PFSK-1 (cell line): ENCODE data around the gene TOMM34.

Experiments used
- FOXP2 ChIP-seq: optimal IDR thresholded peaks from 2 replicates; pipeline ENCODE3; 2011; ENCODE audit warnings: borderline replicate concordance, control low read depth, inconsistent platforms; ENCODE audit not compliant: insufficient read depth; ENCODE audit errors: extremely low read length, extremely low read depth
- POLR2AphosphoS5 ChIP-seq: IDR thresholded peaks from 2 replicates; pipeline ENCODE4 v1.6.1; 2012; ENCODE audit warnings: low read depth, mild to moderate bottlenecking, control low read depth, low read length, moderate library complexity
- SIN3A ChIP-seq: IDR thresholded peaks from 2 replicates; pipeline ENCODE4 v1.6.1; 2012; ENCODE audit warnings: mild to moderate bottlenecking, low read length, moderate library complexity, borderline replicate concordance; ENCODE audit not compliant: insufficient read depth
- TAF1 ChIP-seq: IDR thresholded peaks from 2 replicates; pipeline ENCODE4 v1.6.1; 2012; ENCODE audit warnings: low read length, control low read depth, borderline replicate concordance; ENCODE audit not compliant: insufficient read depth
- TF ChIP-seq, protein P1 (sequence below), 2 experiments: IDR thresholded peaks; 2 replicates each; pipeline versions ENCODE4 v1.6.1 to v1.8.0; 2011 to 2012; ENCODE audit warnings: low read depth in 2 of 2, low read length in 2 of 2, control low read depth in 1 of 2, inconsistent platforms in 1 of 2, mild to moderate bottlenecking in 1 of 2, moderate library complexity in 1 of 2; ENCODE audit not compliant: insufficient read depth in 1 of 2

Gene TOMM34

GRCh38 chr20:44900231-44900854 lies 59.9 kb downstream of the TOMM34 start:
- TF ChIP-seq TAF1: no peak

- TF ChIP-seq TAF1: no peak
- no peak for TF ChIP-seq POLR2AphosphoS5
- TF ChIP-seq FOXP2: no peak
- no peak for TF ChIP-seq SIN3A
- TF ChIP-seq, protein P1, sequence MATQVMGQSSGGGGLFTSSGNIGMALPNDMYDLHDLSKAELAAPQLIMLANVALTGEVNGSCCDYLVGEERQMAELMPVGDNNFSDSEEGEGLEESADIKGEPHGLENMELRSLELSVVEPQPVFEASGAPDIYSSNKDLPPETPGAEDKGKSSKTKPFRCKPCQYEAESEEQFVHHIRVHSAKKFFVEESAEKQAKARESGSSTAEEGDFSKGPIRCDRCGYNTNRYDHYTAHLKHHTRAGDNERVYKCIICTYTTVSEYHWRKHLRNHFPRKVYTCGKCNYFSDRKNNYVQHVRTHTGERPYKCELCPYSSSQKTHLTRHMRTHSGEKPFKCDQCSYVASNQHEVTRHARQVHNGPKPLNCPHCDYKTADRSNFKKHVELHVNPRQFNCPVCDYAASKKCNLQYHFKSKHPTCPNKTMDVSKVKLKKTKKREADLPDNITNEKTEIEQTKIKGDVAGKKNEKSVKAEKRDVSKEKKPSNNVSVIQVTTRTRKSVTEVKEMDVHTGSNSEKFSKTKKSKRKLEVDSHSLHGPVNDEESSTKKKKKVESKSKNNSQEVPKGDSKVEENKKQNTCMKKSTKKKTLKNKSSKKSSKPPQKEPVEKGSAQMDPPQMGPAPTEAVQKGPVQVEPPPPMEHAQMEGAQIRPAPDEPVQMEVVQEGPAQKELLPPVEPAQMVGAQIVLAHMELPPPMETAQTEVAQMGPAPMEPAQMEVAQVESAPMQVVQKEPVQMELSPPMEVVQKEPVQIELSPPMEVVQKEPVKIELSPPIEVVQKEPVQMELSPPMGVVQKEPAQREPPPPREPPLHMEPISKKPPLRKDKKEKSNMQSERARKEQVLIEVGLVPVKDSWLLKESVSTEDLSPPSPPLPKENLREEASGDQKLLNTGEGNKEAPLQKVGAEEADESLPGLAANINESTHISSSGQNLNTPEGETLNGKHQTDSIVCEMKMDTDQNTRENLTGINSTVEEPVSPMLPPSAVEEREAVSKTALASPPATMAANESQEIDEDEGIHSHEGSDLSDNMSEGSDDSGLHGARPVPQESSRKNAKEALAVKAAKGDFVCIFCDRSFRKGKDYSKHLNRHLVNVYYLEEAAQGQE (IDR thresholded peaks at IDR 0.05; ENCODE audit: insufficient read depth in 1 of 2, low read depth in 2 of 2, low read length in 2 of 2): no peak
These were observed 63.1 kb downstream of the TOMM34 start for GRCh38 chr20:44897133-44897532.

DNA sequence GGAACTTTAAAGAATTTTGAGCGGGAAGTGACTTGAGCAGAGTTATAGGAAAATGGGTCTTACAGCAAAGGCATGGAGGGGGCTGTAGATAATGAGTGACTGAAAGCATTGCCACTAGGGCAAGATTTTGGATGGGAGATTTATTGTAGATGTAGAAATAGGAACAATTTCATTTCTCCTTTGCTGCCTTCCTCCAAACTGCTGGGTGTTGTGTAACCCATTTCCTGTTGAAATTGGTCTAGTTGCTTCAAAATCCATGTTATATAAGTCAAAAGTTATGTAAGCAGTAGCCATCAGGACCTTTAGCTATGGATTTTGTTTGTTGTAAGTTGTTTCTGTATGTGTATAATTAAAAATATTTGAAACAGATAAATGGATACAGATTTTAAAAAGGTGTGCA lies 63.6 kb downstream of the TOMM34 start:
- TF ChIP-seq FOXP2 (no peak), POLR2AphosphoS5 (no peak), TAF1 (no peak), SIN3A (no peak)
- TF ChIP-seq, protein P1 (IDR thresholded peaks at IDR 0.05; ENCODE audit: insufficient read depth in 1 of 2, low read depth in 2 of 2, low read length in 2 of 2): no peak

DNA sequence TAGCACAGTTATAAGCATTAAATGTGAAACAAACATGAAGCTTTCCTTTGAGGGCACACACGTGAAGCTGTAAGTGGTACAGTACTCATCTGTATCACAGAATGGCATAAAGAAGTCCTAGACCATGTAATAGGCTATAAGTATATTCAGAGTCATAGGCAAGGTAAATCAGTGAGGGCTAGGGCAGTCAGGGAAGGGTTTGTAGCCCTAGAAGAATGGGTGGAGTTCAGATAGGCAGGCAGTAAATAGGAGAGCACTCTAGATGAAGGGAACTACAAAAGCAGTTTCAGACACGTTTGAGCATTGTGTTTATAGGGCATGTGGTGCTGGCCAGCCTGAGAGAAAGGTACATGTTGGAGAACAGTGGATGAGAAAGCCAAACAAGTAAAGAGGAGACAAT lies 65.2 kb downstream of the TOMM34 start:
- TF ChIP-seq SIN3A: no peak
- TF ChIP-seq, protein P1 (IDR thresholded peaks at IDR 0.05; ENCODE audit: insufficient read depth in 1 of 2, low read depth in 2 of 2, low read length in 2 of 2): no peak
- no peak for TF ChIP-seq POLR2AphosphoS5
